Cardiac muscle cell (in vitro differentiated cells and primary cell): ENCODE data around the gene ZDHHC20. TPM values are rescaled to one million over a fixed set of nuclear protein-coding genes. Genes with fewer than 3 reads are reported as not detected.

Experiments
- DNase-seq, 2 donors: peaks; one replicate each; pipeline versions ENCODE4 v3.0.0 to v3.0.0-alpha.2; 2010 to 2017; ENCODE audit warnings: low read depth in 1 of 2, low spot score in 1 of 2
- H3K27ac ChIP-seq: fragments of 200-600 bp; sonication (generic); 2 replicates; pipeline ENCODE4 v1.5.1; 2016
- H3K27me3 ChIP-seq: fragments of 200-600 bp; sonication (generic); 2 replicates; pipeline ENCODE4 v1.6.0; 2016; ENCODE audit warnings: control low read depth
- H3K36me3 ChIP-seq: fragments of 200-600 bp; sonication (generic); 2 replicates; pipeline ENCODE4 v1.5.1; 2016; ENCODE audit warnings: control low read depth
- H3K4me1 ChIP-seq: fragments of 200-600 bp; sonication (generic); 2 replicates; pipeline ENCODE4 v1.8.1; 2017; ENCODE audit warnings: low read depth, mild to moderate bottlenecking, mixed run types
- H3K4me3 ChIP-seq: fragments of 200-600 bp; sonication (generic); 2 replicates; pipeline ENCODE4 v1.5.1; 2016; ENCODE audit warnings: mild to moderate bottlenecking
- H3K9me3 ChIP-seq: fragments of 200-600 bp; sonication (generic); 2 replicates; pipeline ENCODE4 v1.5.1; 2017; ENCODE audit warnings: low read depth, mild to moderate bottlenecking, control low read depth
- CTCF ChIP-seq: IDR thresholded peaks from 2 replicates; pipeline ENCODE4 v1.5.1; 2012; ENCODE audit warnings: low read depth, mild to moderate bottlenecking, low read length
- polyA plus RNA-seq: library from polyadenylated mRNA; unstranded; fragments of >200 nt; fragmentation: Nextera tagmentation; extraction: Ambion mirVana; gene quantifications from 2 replicates; pipeline ENCODE4 v1.2.1, GENCODE V29; 2016
- total RNA-seq: library from RNA; depleted of rRNA; stranded (reverse); fragments of >200 nt; gene quantifications from 2 replicates; pipeline ENCODE4 v1.2.3, GENCODE V29; 2016

ZDHHC20 gene
- total and polyA plus RNA-seq, 2 experiments from 2014 or later: 28.8 to 38.5 TPM

DNA sequence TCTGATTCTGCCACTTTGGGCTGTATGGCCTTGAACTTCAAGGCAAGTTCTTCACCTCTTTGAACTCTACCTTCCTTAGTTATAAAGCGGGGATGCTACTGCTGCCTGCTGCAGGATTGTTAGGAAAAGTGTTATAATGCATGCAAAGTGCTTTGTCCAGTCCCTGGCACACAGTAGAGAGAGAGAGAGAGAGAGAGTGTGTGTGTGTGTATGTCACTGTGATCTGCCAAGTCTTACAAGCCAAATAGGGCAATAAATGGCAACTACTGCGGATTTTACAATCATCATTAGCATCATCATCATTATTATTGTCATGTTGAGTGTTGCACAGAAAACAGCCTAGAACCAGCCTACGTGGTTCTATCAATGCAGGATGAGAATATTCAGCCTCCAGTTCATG is 136.1 kb downstream of the ZDHHC20 start:
- Histone ChIP-seq H3K9me3 (no peaks in the 10 kb centered on the region), H3K4me3 (no peak overlapping the region), H3K27me3 (peaks cover 40% of the 10 kb centered on the region), H3K27ac (no peak overlapping the region), H3K36me3 (no peaks in the 10 kb centered on the region), H3K4me1 (no peaks in the 10 kb centered on the region)
- TF ChIP-seq CTCF: no peak
- DNase-seq: no peak

Other genes starting within 250 kb of the ZDHHC20 start
- gene MICU2, start 144.9 kb upstream of the ZDHHC20 start, total RNA-seq: 111 and 205 TPM in 2 replicates
- 67.4 and 75.6 TPM in 2 replicates for gene MICU2, start 144.9 kb upstream of the ZDHHC20 start, polyA plus RNA-seq
- 6.5 and 8.9 TPM in 2 replicates for gene FGF9, start 211.8 kb upstream of the ZDHHC20 start, total RNA-seq
- 12.6 and 18.4 TPM in 2 replicates for gene FGF9, start 211.8 kb upstream of the ZDHHC20 start, polyA plus RNA-seq